CD4-positive, alpha-beta T cell treated with Interleukin-17A for 1 hour (primary cell): ENCODE data around the gene GNA12.
"Not testable (repeated sequence)": the region's sequence is repeated elsewhere in the genome, so short reads cannot be mapped to it uniquely, and the experiment has no call there.

ENCODE experiments used
- DNase-seq: peaks from one replicate; pipeline ENCODE4 v3.0.0-alpha.2; 2020

The GNA12 gene

DNA sequence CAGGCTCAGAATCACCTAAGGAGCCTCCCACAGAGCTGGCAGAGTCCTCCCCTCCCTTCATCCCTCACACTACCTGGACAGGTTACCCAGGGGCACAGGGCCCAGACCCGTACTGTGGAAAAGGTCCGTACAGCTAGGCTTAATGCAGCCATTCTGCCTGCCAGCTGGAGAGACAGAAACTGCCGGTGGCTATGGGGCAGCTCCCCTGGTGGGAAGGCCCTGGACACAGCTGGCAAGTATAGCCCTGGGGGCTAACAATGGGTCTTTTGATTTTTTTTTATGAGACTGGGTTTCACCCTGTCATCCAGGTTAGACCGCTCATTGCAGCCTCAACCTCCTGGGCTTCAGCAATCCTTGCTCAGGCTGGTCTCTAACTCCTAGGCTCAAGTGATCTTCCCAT, 68.3 kb downstream of the GNA12 start:
- DNase-seq: no peak

DNA sequence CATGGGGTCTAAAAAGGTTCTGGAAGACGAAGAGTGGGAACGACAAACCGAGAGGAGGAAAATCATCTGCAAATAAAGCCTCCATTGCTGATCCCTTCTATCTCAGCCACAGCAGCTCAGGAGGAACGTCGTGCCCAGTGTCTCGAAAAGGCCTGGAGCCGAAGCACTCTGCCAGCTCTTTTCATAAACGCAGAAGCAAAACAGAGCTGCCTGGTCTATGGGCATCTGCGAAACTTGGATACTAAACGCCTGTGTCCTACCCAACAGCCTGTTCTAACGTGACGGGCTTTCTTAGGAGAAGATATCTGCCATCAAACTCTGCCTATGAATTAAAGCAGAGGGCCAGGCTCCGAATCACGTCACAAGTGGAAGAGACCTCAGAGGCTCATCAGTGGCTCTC, 68.7 kb downstream of the GNA12 start:
- no peak for DNase-seq

DNA sequence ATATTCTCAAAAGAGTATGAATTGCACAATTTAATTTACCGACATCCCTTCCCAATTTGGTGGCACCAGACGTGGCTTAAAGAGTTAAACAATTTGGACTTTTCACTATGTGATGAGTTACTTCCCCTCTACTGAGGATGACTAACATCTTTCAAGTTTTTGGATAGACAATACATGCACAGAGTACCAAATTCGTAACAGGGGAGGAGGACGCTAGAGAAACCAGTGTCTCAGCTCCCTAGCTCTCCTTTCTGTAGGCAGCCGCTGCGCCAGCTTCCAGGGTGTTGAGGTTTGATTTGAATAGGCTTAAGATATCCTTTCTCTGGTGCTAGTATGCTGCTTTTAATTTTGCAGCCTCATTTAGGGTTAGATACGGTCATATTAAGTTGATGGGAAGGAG, 69.2 kb downstream of the GNA12 start:
- DNase-seq: peak; percentile 7

DNA sequence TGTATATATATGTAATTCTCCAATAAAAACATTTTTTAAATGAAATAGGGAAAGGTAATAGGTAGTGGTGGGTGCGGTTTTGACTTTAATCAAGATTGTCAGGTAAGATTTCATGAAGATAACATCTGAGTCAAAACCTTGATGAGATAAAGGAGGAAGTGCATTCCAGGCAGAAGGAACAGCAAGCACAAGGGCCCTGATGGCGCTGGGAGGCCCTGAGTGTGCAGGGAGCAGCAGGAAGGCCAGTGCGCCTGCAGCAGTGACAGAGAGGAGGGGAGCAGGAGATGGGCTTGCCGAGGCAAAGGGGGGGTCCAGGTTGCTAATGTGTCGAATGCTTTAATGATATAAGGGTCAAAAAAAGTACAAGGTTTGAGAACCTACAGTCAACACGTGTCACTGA, 69.8 kb downstream of the GNA12 start:
- no peak for DNase-seq

DNA sequence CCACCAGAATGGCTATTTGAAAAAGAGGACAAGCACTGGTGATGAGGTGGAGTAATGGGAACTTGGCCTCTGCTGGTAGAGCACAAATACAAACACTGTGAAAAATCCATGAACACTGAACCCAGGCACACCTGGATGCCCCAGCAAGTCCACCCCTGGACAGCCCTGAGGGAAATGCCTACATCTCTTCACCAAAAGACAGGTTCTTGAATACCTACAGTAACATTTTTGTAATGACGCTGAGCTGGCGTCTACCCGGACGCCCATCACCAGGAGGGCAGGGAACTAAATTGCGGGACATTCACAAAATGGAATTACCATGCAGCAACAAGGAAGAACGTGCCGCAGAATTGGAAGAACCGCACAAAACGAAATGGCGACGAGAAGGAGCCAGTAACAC, 70.5 kb downstream of the GNA12 start:
- no peak for DNase-seq

DNA sequence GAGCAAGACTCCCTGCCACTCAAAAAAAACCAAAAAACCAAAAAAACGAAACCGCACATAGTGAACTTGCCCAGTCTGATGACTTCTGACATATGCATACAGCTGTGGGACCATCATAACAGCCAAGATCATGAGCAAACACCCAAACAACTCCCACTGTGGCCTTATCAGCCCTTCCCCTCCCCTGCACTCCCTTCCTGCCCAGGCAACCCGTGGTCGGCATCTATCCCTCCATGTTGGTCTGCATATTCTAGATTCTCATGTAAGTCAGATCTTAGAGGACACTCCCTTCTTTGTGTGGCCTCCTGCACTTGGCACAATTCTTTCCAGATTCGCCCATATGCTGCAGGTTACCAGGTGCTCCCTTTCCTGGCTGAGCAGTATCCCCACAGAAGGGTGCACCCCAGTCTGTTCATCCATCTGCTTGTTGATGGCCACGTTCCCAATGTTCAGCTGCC, 72.8 kb downstream of the GNA12 start:
- no peak for DNase-seq

DNA sequence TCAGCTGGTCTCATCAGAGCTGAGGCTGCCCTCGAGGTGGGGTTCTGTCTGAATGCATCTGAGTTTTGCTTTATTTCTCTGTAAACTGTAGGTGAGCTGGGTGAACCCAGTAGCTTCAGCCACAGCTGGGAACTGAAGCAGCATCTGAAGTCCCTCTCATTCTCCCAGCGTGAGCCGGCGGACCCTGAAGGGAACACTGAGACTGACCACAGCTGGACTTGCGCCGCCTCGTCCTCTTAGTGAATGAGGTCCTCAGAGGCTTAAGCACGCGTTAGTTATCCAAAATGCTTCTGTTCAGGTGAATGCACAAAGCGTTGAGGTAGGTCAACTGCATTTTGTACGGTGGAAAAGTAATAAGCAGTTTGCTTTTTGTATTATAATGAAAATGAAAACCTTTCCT, 79.5 kb downstream of the GNA12 start:
- DNase-seq: no peak

DNA sequence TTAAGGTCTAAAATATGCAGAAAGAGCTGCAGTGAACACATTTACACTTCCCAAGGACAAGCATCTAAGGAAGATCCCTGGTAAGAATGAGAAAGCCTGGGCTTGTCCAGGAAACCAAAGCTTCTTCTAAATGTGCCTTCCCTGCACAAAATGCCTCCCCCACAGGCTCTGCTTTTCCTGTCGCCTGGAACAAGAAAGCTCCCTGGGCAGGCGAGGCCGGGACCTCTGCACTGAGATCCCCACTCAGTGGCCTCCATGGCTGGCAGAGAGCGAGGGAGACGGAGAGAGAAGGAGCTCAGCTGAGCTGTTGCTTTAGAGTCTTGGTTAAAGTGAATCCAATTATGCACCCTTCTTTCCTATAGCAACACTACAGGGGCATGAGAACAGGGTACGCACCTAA, 80.5 kb downstream of the GNA12 start:
- no peak for DNase-seq

DNA sequence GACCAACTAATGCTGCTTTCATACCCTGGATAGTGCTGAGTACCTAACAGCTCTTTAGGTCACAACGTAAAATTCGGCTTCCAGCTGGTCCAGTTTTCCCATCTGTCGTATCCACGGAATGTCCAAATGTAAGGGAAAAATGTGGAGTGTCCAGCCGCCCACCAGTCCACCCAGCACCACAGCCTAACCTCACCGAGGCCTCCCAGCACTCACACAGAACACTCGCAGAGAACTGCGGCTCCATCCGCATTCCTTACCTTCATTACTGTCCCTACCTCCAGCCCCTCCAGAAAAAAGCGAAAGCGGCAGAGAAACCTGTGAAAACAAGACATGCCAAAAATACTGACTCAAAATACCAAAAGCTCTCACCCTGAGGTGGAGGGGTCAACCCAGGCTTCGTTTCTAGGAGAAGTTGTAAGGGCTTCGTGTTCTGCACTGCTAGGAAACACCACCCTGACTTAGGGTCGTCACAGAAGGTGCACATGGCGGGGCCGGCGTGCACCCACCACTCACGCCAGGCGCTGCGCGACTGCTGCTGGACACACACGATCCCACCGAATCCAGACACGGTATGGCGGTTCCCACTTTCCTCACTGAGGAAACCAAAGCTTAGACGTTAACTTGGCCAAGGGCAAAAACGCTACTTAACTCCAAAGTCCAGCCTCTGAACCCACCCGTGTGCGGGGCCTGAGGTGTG, 82.2 kb downstream of the GNA12 start:
- DNase-seq: no peak

DNA sequence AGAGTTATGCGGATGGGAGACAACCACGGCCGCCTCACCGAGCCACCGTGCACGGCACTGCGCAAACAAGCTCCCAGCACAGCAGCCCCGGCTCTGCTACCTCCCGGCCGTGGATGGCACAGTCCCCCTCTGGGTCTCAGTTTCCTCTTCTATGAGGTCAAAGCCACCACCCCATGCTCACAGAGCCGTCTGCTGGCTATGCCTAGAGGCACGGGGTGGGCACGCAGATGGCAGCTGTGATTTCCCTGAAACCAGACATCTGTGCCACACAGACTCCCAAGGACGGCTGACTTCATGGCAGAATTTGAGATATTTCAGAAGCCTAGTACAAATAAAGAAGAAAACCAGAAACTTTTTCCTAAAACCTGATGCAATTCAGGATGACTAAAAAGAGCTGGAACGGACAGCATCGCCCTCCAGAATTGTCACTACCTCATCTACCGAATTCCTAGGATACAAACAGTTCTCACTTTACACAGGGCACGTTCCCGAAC, 82.9 kb downstream of the GNA12 start:
- no peak for DNase-seq

DNA sequence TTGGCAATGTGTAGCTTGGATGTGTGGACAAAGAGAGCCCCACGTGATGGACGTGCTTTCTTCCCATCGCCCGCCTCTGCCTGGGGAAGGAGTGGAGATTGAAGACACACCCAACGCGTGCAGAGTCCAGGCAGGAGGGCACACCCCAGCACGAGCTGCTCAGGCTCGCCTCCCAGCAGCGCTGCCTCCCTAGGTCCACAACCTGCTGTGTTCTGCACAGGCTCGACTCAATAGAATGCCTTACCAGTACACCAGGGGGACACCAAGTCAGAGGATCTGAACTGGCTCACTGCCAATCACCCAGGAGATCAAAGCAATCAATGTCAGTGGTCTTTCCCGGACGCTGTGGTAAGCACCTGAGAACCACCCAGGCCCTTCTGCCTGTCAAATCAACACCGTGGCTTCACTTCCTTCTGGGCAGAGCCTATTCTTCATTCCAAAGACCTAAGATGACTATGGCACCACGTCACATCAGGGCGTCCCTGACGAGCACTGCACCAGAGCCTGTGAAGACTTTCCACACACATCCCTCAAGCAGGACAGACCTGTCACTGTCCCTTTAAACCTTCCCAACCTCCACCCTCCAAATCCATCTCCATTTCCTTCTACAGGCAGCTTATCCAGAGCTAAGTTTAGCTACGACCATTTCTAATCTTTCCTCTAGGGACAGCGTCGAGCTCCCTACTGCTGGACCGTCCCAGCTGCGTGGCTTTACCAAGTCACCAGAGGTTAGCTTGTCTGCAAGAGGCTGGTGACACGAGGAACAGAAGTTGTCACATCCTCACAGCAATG, 83.8 kb downstream of the GNA12 start:
- DNase-seq: peak; percentile 27

DNA sequence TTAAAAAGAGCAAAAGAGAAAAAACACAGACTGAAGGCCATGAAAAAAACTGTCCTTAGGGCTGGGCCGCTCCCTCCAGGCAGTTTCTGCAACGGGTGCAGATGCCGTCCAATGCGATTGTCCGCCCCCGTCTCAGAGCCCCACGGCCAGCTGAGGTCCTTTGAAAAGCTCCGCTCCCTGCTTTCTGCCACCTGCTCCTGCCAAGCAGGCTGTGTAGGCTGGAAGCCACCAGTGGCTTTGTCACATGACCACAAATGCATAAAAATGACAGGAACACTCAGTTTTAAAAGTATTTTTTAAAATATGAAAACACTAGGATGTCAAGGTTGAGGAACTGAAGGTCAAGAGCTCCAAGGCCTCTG, 84.4 kb downstream of the GNA12 start:
- DNase-seq: no peak

DNA sequence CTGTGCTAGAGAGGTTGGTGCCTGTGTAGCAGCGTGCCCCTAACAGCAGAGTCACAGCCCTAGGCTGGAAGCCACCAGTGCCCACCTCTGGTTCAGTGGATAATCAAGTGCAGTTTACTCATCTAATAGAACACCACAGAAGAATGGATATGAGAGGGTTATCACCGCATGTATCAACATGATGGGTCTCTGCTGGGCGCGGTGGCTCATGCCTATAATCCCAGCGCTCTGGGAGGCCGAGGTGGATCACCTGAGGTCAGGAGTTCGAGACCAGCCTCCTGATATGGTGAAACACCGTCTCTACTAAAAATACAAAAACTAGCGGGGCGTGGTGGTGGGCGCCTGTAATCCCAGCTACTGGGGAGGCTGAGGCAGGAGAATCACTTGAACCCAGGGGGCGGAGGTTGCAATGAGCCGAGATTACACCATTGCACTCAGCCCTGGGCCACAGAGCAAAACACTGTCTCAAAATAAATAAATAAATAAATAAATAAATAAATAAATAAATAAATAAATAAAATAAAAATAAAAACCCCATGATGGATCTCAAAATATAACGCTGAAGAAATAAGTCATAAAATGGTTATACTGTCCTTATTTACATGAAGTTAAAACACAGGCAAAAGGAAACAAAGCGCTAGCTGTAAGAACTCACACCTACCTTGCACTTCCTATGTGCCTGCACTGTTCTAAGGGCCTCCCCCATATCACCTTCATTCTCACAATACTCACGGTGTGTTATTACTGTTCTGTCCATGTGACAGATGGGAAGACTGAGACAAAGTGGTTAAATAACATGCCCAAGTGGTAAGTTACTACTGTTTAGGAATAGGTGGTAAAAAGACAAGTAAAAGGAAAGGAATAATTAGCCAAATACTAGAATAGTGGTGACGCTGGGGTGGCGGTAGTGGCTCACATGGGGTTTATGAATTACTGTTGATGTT, 85.2 kb downstream of the GNA12 start:
- no peak for DNase-seq

DNA sequence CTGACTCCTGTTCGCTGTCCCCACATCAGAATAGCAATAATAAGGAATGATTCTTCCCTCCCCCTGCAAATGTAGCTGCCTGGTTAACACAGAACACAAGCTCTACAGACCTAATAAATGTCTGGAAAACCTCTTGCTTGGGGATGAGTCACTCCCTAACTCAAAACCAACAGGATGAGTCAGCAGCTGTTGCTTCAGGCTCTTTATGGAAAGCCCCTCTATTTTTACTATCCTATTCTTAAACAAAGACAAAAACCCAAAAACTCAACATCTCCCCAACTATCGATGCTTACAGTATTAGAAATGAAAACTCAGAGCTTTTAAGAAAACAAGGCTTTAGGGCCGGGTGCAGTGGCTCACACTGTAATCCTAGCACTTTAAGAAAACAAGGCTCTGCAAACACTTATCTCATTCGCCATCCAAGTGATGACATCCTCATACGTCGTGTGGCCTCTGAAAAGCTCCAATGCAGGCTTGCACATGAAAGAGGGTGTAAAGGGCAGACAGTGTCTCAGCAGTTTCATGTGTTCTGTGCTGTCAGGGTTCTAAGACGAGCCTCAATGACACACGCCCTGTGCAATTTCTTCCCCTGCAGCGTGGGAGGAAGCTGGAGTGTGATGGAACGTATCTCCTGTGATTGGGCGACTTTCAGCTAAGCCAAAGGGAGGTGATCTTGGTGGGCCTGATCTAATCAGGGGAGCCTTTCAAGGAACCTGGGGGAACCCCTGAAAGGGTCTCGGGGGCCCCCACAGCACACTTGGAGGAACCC, 86.0 kb downstream of the GNA12 start:
- DNase-seq: peak; percentile 38

DNA sequence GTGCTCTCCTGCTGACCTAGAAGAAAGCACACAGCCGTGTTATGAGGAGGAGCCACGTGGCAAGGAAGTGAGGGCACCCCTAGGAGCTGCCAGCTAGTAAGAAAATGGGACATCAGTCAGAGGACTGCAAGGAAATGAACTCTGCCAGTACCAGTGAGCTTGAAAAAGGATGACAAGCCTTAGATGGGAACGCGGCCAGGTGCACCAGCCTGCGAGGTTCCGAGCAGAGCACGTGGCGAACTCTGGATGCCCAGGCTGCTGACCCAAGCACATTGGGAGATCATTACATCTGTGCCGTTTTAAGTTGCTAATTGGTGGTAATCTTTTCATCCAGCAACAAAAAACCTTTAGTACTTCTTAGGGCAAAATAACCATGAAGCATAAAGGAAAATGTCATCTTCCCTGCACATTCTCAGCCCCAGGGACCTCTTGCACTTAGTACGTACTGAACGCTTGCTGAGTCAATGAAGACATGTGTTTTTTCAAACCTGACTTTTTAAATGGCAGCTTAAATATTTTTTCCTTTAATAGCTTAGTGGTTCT, 86.7 kb downstream of the GNA12 start:
- DNase-seq: no peak

DNA sequence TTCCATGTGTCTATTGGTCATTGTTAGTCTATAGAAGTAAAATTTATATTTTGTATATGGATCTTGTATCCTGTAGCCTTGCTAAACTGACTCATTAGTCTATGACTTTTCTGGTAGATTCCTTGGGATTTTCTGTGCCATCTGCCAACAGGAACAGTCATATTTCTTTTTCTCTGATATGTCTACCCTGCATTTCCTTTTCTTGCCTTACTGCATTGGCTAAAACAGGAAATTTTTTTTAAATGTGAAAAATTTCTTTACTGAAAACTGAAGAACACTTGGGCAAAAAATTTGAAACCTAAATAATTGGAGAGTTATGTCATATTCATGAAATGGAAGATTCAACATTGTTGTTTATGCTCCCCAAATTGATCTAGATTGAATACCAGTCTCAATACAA, 88.6 kb downstream of the GNA12 start:
- DNase-seq: no peak

DNA sequence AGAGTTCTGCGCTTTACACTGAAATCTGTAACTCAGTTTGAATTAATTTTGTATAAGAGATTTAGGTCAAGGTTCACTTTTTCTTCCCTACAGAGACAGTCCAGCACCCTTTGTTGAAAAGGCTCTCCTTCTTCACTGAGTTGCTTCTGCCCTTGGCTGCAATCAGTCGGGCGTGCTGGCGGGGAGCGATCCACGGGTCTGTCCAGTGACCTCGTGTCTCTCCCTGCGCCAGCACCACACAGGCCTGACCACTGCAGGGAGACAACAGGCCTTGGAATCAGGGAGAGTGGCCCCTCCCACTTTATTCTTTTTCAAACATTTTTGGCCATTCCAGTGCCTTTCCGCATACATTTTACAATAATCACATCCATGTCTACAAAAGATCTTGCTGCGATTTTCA, 89.2 kb downstream of the GNA12 start:
- DNase-seq: no peak

DNA sequence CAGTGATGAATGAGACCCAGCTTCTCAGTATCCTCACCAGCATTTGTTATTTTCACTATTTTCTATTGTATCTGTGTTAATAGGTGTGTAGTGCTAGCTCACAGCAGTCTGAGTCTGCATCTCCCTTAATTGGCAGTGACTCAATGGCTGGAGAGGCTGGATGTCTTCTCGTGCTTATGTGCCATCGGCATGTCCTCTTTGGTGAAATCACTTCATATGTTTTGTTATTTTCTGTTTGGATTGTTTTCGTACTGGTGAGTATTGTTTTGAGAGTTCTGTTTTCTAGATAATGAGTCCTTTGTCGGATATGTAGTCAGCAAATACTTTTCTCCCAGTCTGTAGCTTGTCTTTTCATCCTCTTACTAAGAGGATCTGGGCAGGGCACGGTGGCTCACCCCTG, 90.0 kb downstream of the GNA12 start:
- no peak for DNase-seq

DNA sequence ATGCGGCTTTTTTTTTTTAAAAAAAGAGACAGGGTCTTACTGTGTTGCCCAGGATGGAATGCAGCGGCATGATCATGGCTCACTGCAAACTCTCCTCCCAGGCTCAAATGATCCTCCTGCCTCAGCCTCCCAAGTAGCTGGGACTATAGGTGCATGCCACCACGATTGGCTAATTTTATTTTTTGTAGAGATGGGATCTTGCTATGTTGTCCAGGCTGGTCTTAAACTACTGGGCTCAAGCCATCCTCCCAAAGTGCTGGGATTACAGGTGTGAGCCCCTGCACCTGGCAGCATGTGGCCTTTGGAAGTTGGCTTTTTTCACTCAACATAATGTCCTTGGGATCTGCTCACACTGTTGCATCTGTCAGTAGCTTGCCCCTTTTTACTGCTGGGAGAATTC, 91.0 kb downstream of the GNA12 start:
- no peak for DNase-seq

DNA sequence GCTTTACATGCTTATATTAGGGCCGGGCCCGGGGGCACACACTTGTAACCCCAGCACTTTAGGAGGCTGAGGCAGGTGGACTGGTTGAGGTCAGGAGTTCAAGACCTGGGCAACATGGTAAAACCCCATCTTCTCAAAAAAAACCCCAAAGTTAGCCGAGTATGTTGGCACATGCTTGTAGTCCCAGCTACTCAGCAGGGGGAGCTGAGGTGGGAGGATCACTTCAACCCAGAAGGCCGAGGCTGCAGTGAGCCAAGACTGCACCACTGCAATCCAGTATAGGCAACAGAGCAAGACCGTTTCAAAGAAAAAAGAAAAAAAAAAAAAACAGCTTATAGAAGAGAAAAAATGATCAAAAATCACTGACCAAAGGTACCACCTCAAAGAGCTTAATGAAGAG, 93.0 kb downstream of the GNA12 start:
- DNase-seq: no peak

DNA sequence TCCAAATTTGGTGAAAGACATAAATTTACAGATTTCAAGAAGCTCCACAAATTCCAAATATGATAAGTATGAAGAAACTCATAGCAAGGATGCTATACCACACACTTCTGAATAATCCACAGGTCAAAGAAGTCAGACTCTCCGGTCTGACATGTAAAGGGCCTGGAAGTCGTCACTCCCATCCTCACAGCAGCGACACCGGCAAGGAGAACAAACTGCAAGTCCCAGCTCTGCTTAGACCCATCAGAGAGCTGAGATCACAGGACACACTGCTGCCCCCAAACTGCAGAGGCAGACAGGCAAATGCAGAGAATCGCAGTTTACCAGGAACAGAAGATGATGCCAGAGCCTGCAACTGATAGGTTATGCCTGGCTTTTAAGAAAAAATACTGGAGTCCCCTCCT, 94.1 kb downstream of the GNA12 start:
- no peak for DNase-seq

DNA sequence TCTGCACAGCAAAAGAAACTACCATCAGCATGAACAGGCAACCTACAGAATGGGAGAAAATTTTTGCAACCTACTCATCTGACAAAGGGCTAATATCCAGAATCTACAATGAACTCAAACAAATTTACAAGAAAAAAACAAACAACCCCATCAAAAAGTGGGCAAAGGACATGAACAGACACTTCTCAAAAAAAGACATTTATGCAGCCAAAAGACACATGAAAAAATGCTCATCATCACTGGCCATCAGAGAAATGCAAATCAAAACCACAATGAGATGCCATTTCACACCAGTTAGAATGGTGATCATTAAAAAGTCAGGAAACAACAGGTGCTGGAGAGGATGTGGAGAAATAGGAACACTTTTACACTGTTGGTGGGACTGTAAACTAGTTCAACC, 95.4 kb downstream of the GNA12 start:
- DNase-seq: not testable (repeated sequence)
